A673 (cell line): Measurements from ENCODE around the gene OFD1. TPM values are rescaled to one million over a fixed set of nuclear protein-coding genes. Genes with fewer than 3 reads are reported as not detected.

Experiments
- BruUV-seq: library from RNA; stranded (reverse); fragments of 400-500 nt; replicated peaks from 2 replicates; lab custom pipeline; 2021; lab: Mats Ljungman, UMichigan
- CTCF ChIA-PET: fragments of 300-600 bp; sonication (Branson Sonifier 250); formaldehyde crosslinking; loops from one replicate; lab custom pipeline; 2022; ENCODE audit warnings: antibody characterized with exemption; lab: Charles Lee
- POLR2A ChIA-PET: fragments of 300-600 bp; sonication (Branson Sonifier 250); formaldehyde crosslinking; loops from one replicate; lab custom pipeline; 2022; ENCODE audit warnings: antibody characterized with exemption; ENCODE audit not compliant: low non-redundant PET; lab: Charles Lee
- DNase-seq: peaks from one replicate; pipeline ENCODE4 v3.0.0-alpha.2; 2015; ENCODE audit warnings: low spot score
- H3K27ac ChIP-seq: fragments of 200-600 bp; sonication (generic); 2 replicates; pipeline ENCODE4 v1.5.1; 2016; ENCODE audit warnings: mixed run types, low read depth, mild to moderate bottlenecking, mixed read lengths, antibody characterized with exemption, low read length; ENCODE audit not compliant: poor library complexity, severe bottlenecking
- H3K27me3 ChIP-seq: fragments of 200-600 bp; sonication (generic); replicated peaks from 2 replicates; pipeline ENCODE4 v1.6.1; 2017; ENCODE audit warnings: mixed run types, low read depth, mild to moderate bottlenecking, mixed read lengths, antibody characterized with exemption, low read length; ENCODE audit not compliant: insufficient read depth, poor library complexity
- H3K36me3 ChIP-seq: fragments of 200-600 bp; sonication (generic); 2 replicates; pipeline ENCODE4 v1.6.1; 2016; ENCODE audit warnings: mixed run types, mild to moderate bottlenecking, mixed read lengths, antibody characterized with exemption, low read length; ENCODE audit not compliant: insufficient read depth, poor library complexity, severe bottlenecking
- H3K4me1 ChIP-seq: fragments of 200-600 bp; sonication (generic); 2 replicates; pipeline ENCODE4 v1.6.1; 2017; ENCODE audit warnings: mixed run types, mild to moderate bottlenecking, mixed read lengths, antibody characterized with exemption, low read length; ENCODE audit not compliant: insufficient read depth, poor library complexity, severe bottlenecking
- H3K4me3 ChIP-seq: fragments of 200-600 bp; sonication (generic); 2 replicates; pipeline ENCODE4 v1.5.1; 2016; ENCODE audit warnings: low read depth, mixed run types, mild to moderate bottlenecking, mixed read lengths, low read length; ENCODE audit not compliant: poor library complexity, severe bottlenecking
- H3K9me3 ChIP-seq: fragments of 200-600 bp; sonication (generic); 2 replicates; pipeline ENCODE4 v1.6.1; 2016; ENCODE audit warnings: mixed run types, low read depth, mild to moderate bottlenecking, mixed read lengths, antibody characterized with exemption, low read length; ENCODE audit not compliant: poor library complexity, severe bottlenecking
- EZH2 ChIP-seq: fragments of 200-600 bp; sonication (generic); IDR thresholded peaks from 2 replicates; pipeline ENCODE4 v1.6.1; 2017; ENCODE audit warnings: borderline replicate concordance, low read depth, mild to moderate bottlenecking, mixed read lengths, antibody characterized with exemption, low read length; ENCODE audit not compliant: poor library complexity, severe bottlenecking
- intact Hi-C: fragments of 100-400 bp; cut with micrococcal nuclease; formaldehyde crosslinking; loops from one replicate; pipeline ENCODE4 v1.10.0; 2022; ENCODE audit not compliant: unreplicated experiment
- total RNA-seq: library from RNA; stranded (reverse); gene quantifications from 2 replicates; pipeline ENCODE4 v1.2.3, GENCODE V29; 2021
- TF ChIP-seq, protein P1 (sequence below): fragments of 300-800, 200-600 bp; sonication (generic); conservative IDR thresholded peaks from 2 replicates; pipeline ENCODE4 v1.5.1; 2017; ENCODE audit warnings: low read depth, mild to moderate bottlenecking, antibody characterized with exemption, low read length, moderate library complexity, mixed read lengths

Gene OFD1
- total RNA-seq, 1 experiment from 2014 or later, result 28.6 TPM

DNA sequence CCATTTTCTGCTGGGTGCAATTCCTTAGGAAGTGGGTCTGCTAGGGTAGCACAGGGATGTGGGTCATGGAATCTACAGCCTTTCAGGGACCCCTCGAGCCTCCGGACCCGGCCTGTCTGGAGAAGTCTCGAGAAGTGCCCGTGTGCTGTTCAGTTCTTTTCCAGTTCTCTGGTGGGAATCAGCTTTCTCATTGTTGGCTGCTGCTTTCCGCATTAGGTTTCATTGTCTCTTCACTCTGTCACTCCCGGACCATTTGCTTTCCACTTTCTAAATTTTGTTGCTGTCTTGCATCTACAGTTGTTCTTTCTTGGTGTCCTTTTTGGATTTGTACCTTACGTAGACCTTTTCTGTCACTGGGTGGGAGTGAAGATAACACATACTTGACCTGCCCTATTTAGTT is 39.6 kb upstream of the OFD1 start:
- Histone ChIP-seq H3K4me3 (no peak overlapping the region), H3K27me3 (no peaks in the 10 kb centered on the region), H3K4me1 (peaks cover 57% of the 10 kb centered on the region), H3K27ac (peak overlapping the region; percentile 14), H3K9me3 (no peaks in the 10 kb centered on the region), H3K36me3 (no peaks in the 10 kb centered on the region)
- TF ChIP-seq, protein P1, sequence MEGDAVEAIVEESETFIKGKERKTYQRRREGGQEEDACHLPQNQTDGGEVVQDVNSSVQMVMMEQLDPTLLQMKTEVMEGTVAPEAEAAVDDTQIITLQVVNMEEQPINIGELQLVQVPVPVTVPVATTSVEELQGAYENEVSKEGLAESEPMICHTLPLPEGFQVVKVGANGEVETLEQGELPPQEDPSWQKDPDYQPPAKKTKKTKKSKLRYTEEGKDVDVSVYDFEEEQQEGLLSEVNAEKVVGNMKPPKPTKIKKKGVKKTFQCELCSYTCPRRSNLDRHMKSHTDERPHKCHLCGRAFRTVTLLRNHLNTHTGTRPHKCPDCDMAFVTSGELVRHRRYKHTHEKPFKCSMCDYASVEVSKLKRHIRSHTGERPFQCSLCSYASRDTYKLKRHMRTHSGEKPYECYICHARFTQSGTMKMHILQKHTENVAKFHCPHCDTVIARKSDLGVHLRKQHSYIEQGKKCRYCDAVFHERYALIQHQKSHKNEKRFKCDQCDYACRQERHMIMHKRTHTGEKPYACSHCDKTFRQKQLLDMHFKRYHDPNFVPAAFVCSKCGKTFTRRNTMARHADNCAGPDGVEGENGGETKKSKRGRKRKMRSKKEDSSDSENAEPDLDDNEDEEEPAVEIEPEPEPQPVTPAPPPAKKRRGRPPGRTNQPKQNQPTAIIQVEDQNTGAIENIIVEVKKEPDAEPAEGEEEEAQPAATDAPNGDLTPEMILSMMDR, result no peak
- TF ChIP-seq EZH2, result no peak
- POLR2A ChIA-PET, result no interaction called here
- CTCF ChIA-PET, result no interaction called here
- intact Hi-C loops, result no loop called here
- no TSS peak for BruUV-seq
- DNase-seq, result no peak

DNA sequence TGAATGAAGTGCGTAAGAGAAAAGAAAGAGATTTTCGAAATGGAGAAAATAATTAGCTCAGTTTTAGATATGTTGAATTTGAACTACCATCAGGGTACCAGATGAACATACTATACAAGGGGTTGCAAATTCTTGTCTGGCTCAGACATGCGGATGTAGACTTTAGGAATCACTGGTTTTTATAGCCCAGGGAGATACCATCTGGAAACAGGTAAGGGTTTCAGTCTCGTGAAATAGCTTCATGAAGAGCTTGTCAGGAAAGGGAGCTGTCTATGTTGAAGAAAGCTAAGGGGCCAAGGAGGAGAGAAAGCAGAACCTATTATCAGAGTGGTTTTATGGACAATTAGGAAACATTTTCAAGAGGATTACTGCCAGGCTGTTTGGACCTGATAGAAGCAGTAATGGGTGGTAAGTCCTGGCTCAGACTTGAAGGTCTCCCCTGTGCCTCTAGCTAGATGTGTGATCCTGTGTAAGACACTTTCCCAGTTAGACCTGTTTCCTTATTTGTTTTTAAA is 38.9 kb upstream of the OFD1 start:
- no peak for DNase-seq
- no TSS peak for BruUV-seq
- TF ChIP-seq, protein P1, result no peak
- no peak for TF ChIP-seq EZH2
- no peaks in the 10 kb centered on the region for H3K9me3 ChIP-seq
- intact Hi-C loops, result no loop called here
- peaks cover 57% of the 10 kb centered on the region for H3K4me1 ChIP-seq
- no peak overlapping the region for H3K27ac ChIP-seq
- H3K27me3 ChIP-seq, result no peaks in the 10 kb centered on the region
- ChIA-PET CTCF (no interaction called here), POLR2A (no interaction called here)
- no peaks in the 10 kb centered on the region for H3K36me3 ChIP-seq
- H3K4me3 ChIP-seq, result no peak overlapping the region

DNA sequence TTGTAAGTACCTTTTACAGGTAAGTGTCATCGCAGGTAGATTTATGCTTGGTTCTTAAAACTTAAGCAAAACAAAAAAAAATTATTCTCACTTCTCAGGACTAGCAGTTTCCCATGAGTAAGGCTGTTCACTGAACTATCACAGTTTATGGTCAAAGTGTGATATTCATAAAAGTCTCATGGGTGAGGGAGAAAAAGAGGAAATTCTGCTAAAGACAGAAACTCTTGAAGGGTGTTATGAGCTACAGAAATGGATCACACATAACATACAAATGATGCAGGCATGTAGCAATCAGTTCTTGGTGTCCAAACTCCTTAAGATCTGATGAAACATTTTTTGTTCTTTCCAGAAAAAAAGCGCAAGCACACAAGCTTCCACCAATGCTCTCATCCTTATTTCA is 37.1 kb upstream of the OFD1 start:
- H3K4me3 ChIP-seq, result no peak overlapping the region
- ChIA-PET POLR2A (no interaction called here), CTCF (no interaction called here)
- peaks cover 51% of the 10 kb centered on the region for H3K4me1 ChIP-seq
- DNase-seq, result no peak
- H3K9me3 ChIP-seq, result no peaks in the 10 kb centered on the region
- BruUV-seq, result no TSS peak
- intact Hi-C loops, result no loop called here
- TF ChIP-seq, protein P1, result no peak
- TF ChIP-seq EZH2, result no peak
- no peak overlapping the region for H3K27ac ChIP-seq
- H3K36me3 ChIP-seq, result no peaks in the 10 kb centered on the region
- no peaks in the 10 kb centered on the region for H3K27me3 ChIP-seq
